Measurements from ENCODE around the gene PPP3R1.

The PPP3R1 gene

GRCh38 chr2:68141875-68142274, 110.5 kb downstream of the PPP3R1 start:
- Histone ChIP-seq H3K36me3 (ENCODE audit: control insufficient read depth, low read length) (peaks cover 24% of the 10 kb centered on the region), H3K27me3 (ENCODE audit: control insufficient read depth, low read length) (no peaks in the 10 kb centered on the region), H3K79me2 (ENCODE audit: control insufficient read depth, low read length) (no peaks in the 10 kb centered on the region), H3K4me1 (ENCODE audit: control insufficient read depth, low read length) (no peaks in the 10 kb centered on the region), H3K27ac (ENCODE audit: low read depth, low read length) (no peak overlapping the region), H3K4me3 (ENCODE audit: low read length) (no peak overlapping the region), H4K20me1 (ENCODE audit: control insufficient read depth, insufficient read depth, low read depth, low read length) (no peaks in the 10 kb centered on the region), H3K4me2 (ENCODE audit: low read length) (no peak overlapping the region), H3K9me2 (replicated peaks; ENCODE audit: control insufficient read depth, low read length) (no peaks in the 10 kb centered on the region), H3F3A (ENCODE audit: control insufficient read depth, insufficient read depth) (no peaks in the 10 kb centered on the region), H3K9me3 (ENCODE audit: control insufficient read depth, insufficient read depth, low read length) (no peaks in the 10 kb centered on the region)
- TF ChIP-seq CTCF (IDR thresholded peaks at IDR 0.05; ENCODE audit: low read depth, low read length, poor library complexity, severe bottlenecking) = no peak
- no peak for TF ChIP-seq EZH2phosphoT487 (IDR thresholded peaks at IDR 0.05; ENCODE audit: borderline replicate concordance, low read length)

GRCh38 chr2:68135448-68136320, 116.6 kb downstream of the PPP3R1 start:
- no peaks in the 10 kb centered on the region for H4K20me1 ChIP-seq (ENCODE audit: control insufficient read depth, insufficient read depth, low read depth, low read length)
- H3K4me2 ChIP-seq (ENCODE audit: low read length) = no peak overlapping the region
- no peaks in the 10 kb centered on the region for H3K27me3 ChIP-seq (ENCODE audit: control insufficient read depth, low read length)
- H3K9me3 ChIP-seq (ENCODE audit: control insufficient read depth, insufficient read depth, low read length) = no peaks in the 10 kb centered on the region
- H3K27ac ChIP-seq (ENCODE audit: low read depth, low read length) = no peak overlapping the region
- H3K79me2 ChIP-seq (ENCODE audit: control insufficient read depth, low read length) = no peaks in the 10 kb centered on the region
- no peaks in the 10 kb centered on the region for H3F3A ChIP-seq (ENCODE audit: control insufficient read depth, insufficient read depth)
- no peak overlapping the region for H3K4me3 ChIP-seq (ENCODE audit: low read length)
- TF ChIP-seq CTCF (IDR thresholded peaks at IDR 0.05; ENCODE audit: low read depth, low read length, poor library complexity, severe bottlenecking) (no peak), EZH2phosphoT487 (IDR thresholded peaks at IDR 0.05; ENCODE audit: borderline replicate concordance, low read length) (no peak)
- peaks cover 19% of the 10 kb centered on the region for H3K36me3 ChIP-seq (ENCODE audit: control insufficient read depth, low read length)
- H3K9me2 ChIP-seq (replicated peaks; ENCODE audit: control insufficient read depth, low read length) = no peaks in the 10 kb centered on the region
- no peaks in the 10 kb centered on the region for H3K4me1 ChIP-seq (ENCODE audit: control insufficient read depth, low read length)

GRCh38 chr2:68134554-68134953, 117.8 kb downstream of the PPP3R1 start:
- Histone ChIP-seq H4K20me1 (ENCODE audit: control insufficient read depth, insufficient read depth, low read depth, low read length) (no peaks in the 10 kb centered on the region), H3K36me3 (ENCODE audit: control insufficient read depth, low read length) (peaks cover 19% of the 10 kb centered on the region)
- TF ChIP-seq CTCF (IDR thresholded peaks at IDR 0.05; ENCODE audit: low read depth, low read length, poor library complexity, severe bottlenecking) (no peak), EZH2phosphoT487 (IDR thresholded peaks at IDR 0.05; ENCODE audit: borderline replicate concordance, low read length) (no peak)

More at GRCh38 chr2:68134554-68134953, 117.8 kb downstream of the PPP3R1 start:
- H3K4me3 ChIP-seq (ENCODE audit: low read length) = no peak overlapping the region
- no peak overlapping the region for H3K4me2 ChIP-seq (ENCODE audit: low read length)
- H3K4me1 ChIP-seq (ENCODE audit: control insufficient read depth, low read length) = no peaks in the 10 kb centered on the region
- no peak overlapping the region for H3K27ac ChIP-seq (ENCODE audit: low read depth, low read length)
- H3F3A ChIP-seq (ENCODE audit: control insufficient read depth, insufficient read depth) = no peaks in the 10 kb centered on the region
- no peaks in the 10 kb centered on the region for H3K9me2 ChIP-seq (replicated peaks; ENCODE audit: control insufficient read depth, low read length)
- H3K79me2 ChIP-seq (ENCODE audit: control insufficient read depth, low read length) = no peaks in the 10 kb centered on the region
- H3K27me3 ChIP-seq (ENCODE audit: control insufficient read depth, low read length) = no peaks in the 10 kb centered on the region
- no peaks in the 10 kb centered on the region for H3K9me3 ChIP-seq (ENCODE audit: control insufficient read depth, insufficient read depth, low read length)

Data from DOHH2 (cell line).